Nephron progenitor cell (in vitro differentiated cells): ENCODE data around the gene NCOA1.
"Not testable (repeated sequence)": the region's sequence is repeated elsewhere in the genome, so short reads cannot be mapped to it uniquely, and the experiment has no call there.

Experiments
- DNase-seq: peaks from one replicate; pipeline ENCODE4 v3.0.0; 2021
- H3K27ac Mint-ChIP-seq: 2 replicates; pipeline ENCODE4 v1.8.0; 2021; ENCODE audit warnings: mild to moderate bottlenecking, moderate library complexity, mixed read lengths
- H3K27me3 Mint-ChIP-seq: 2 replicates; pipeline ENCODE4 v1.8.0; 2021; ENCODE audit warnings: mild to moderate bottlenecking, low read depth, mixed read lengths; ENCODE audit not compliant: poor library complexity
- H3K36me3 Mint-ChIP-seq: 2 replicates; pipeline ENCODE4 v1.8.0; 2021; ENCODE audit warnings: low read depth, mixed read lengths
- H3K4me1 Mint-ChIP-seq: 2 replicates; pipeline ENCODE4 v1.8.0; 2021; ENCODE audit warnings: mixed read lengths
- H3K4me3 Mint-ChIP-seq: 2 replicates; pipeline ENCODE4 v1.8.0; 2021; ENCODE audit warnings: mild to moderate bottlenecking, moderate library complexity, mixed read lengths
- H3K9me3 Mint-ChIP-seq: 2 replicates; pipeline ENCODE4 v1.8.0; 2021; ENCODE audit warnings: mild to moderate bottlenecking, moderate library complexity, mixed read lengths
- CTCF ChIP-seq: fragments of 200-600 bp; sonication (generic); IDR thresholded peaks from 2 replicates; pipeline ENCODE4 v1.5.0; 2021; ENCODE audit warnings: antibody characterized with exemption

The NCOA1 gene

GRCh38 chr2:24482251-24482971 lies 8.6 kb upstream of the NCOA1 start:
- Mint-ChIP-seq H3K27ac (no peak overlapping the region), H3K36me3 (no peaks in the 10 kb centered on the region), H3K9me3 (peaks cover 16% of the 10 kb centered on the region), H3K4me3 (no peak overlapping the region), H3K27me3 (peaks cover 13% of the 10 kb centered on the region), H3K4me1 (no peaks in the 10 kb centered on the region)
- TF ChIP-seq CTCF: no peak
- no peak for DNase-seq

GRCh38 chr2:24482972-24483300 lies 8.1 kb upstream of the NCOA1 start:
- H3K27ac Mint-ChIP-seq: no peak overlapping the region
- H3K4me3 Mint-ChIP-seq: no peak overlapping the region
- peaks cover 16% of the 10 kb centered on the region for H3K9me3 Mint-ChIP-seq
- TF ChIP-seq CTCF: no peak
- DNase-seq: no peak
- no peaks in the 10 kb centered on the region for H3K36me3 Mint-ChIP-seq
- H3K27me3 Mint-ChIP-seq: peaks cover 13% of the 10 kb centered on the region
- H3K4me1 Mint-ChIP-seq: no peaks in the 10 kb centered on the region

GRCh38 chr2:24484677-24485076 lies 6.4 kb upstream of the NCOA1 start:
- Mint-ChIP-seq H3K4me1 (peaks cover 13% of the 10 kb centered on the region), H3K27me3 (peaks cover 13% of the 10 kb centered on the region), H3K9me3 (peaks cover 16% of the 10 kb centered on the region)
- H3K36me3 Mint-ChIP-seq, H3K27ac Mint-ChIP-seq, H3K4me3 Mint-ChIP-seq, DNase-seq: not testable (repeated sequence)

- Mint-ChIP-seq H3K4me1 (peaks cover 18% of the 10 kb centered on the region), H3K27me3 (peaks cover 17% of the 10 kb centered on the region), H3K36me3 (no peaks in the 10 kb centered on the region), H3K27ac (no peak overlapping the region), H3K9me3 (peaks cover 16% of the 10 kb centered on the region), H3K4me3 (no peak overlapping the region)
- no peak for DNase-seq
- TF ChIP-seq CTCF: no peak
These were observed 5.9 kb upstream of the NCOA1 start for GRCh38 chr2:24485197-24485596.

- no peak overlapping the region for H3K4me3 Mint-ChIP-seq
- H3K36me3 Mint-ChIP-seq: no peaks in the 10 kb centered on the region
- no peak overlapping the region for H3K27ac Mint-ChIP-seq
These were observed 4.3 kb upstream of the NCOA1 start for GRCh38 chr2:24486636-24487205.

More at GRCh38 chr2:24486636-24487205, 4.3 kb upstream of the NCOA1 start:
- Mint-ChIP-seq H3K27me3 (peaks cover 21% of the 10 kb centered on the region), H3K4me1 (peaks cover 23% of the 10 kb centered on the region), H3K9me3 (peaks cover 12% of the 10 kb centered on the region)
- no peak for TF ChIP-seq CTCF
- no peak for DNase-seq
